ENCODE data around the gene ZCCHC9.
"Not testable (repeated sequence)": the region's sequence is repeated elsewhere in the genome, so short reads cannot be mapped to it uniquely, and the experiment has no call there.

DNA sequence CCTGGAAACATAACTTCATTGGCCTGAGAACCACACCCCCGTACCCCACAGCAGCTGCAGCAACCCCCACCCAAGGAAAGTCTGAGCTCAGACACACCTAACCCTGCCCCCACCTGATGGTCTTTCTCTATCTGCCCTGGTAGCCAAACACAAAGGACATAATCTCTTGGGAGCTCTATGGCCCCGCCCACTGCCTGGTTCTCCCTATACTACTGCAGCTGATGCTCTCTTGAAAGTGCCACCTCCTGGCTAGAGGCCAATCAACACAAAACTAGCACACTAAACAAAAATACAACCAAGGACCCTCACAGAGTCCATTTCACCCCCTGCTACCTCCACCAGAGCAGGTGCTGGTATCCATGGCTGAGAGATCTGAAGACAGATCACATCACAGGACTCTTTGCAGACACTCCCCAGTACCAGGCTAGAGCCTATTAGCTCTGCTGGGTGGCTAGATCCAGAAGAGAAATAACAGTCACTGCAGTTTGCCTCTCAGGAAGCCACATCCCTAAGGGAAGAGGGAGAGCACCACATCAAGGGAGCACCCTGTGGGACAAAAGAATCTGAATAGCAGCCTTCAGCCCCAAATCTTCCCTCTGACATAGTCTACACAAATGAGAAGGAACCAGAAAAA lies 30.9 kb upstream of the ZCCHC9 start:
- not testable (repeated sequence) for TF ChIP-seq POLR2A (IDR thresholded peaks at IDR 0.05; ENCODE audit: low read depth, low read length); POLR2AphosphoS5 (IDR thresholded peaks at IDR 0.05; ENCODE audit: low read depth, low read length); TAF1 (IDR thresholded peaks at IDR 0.05; ENCODE audit: borderline replicate concordance, low read depth, low read length)

Data from GM12892 (cell line).